ENCODE results near the gene ST6GALNAC5. TPM values are rescaled to one million over a fixed set of nuclear protein-coding genes. Genes with fewer than 3 reads are reported as not detected.
"Not testable (repeated sequence)": the region's sequence is repeated elsewhere in the genome, so short reads cannot be mapped to it uniquely, and the experiment has no call there.

Gene ST6GALNAC5
- total RNA-seq, 1 donor from 2014 or later, result not detected

DNA sequence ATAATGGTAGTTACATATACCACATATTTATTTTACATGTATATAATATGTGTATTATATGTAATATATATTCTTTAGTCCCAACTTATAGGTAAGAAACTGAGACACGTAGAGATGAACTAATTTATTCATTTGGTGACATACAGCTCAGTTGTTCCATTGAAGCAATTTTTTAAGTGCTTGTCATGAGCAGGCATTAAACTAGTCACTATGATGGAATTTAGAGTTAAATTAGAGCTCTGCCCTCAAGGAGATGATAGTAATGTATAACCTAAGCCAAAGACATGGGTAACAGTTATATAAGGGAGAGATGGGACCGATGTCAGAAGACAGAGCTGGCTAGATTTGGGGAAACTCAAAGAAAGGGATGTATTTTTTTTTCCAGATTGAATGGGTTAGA is 83.0 kb downstream of the ST6GALNAC5 start:
- no peaks in the 10 kb centered on the region for H3K36me3 Mint-ChIP-seq (ENCODE audit: low read depth)
- no peaks in the 10 kb centered on the region for H3K4me1 Mint-ChIP-seq (ENCODE audit: low read depth)
- no peak for DNase-seq (ENCODE audit: low spot score)
- intact Hi-C loops (cut with micrococcal nuclease), result no loop called here
- H3K9me3 Mint-ChIP-seq, result no peaks in the 10 kb centered on the region
- no peak overlapping the region for H3K27ac Mint-ChIP-seq
- H3K27me3 Mint-ChIP-seq (ENCODE audit: low read depth), result no peaks in the 10 kb centered on the region
- H3K4me3 Mint-ChIP-seq (ENCODE audit: low read depth), result no peak overlapping the region

DNA sequence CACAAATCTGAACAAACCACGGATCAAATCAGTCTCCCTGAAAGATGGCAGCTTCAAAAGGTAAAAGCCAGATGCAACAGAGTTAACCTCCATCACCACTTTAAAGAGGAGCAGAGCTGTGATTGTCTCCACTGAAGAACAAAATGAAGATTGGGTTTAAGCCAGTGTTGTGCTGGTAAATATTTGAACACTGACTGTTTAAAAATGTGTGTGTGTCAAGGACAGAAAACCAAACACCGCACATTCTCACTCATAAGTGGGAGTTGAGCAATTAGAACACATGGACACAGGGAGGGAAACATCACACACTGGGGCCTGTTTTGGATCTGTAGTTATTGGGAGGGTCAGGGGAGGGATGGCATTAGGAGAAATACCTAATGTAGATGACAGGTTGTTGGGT is 83.9 kb downstream of the ST6GALNAC5 start:
- no peak overlapping the region for H3K4me3 Mint-ChIP-seq (ENCODE audit: low read depth)
- H3K27me3 Mint-ChIP-seq (ENCODE audit: low read depth), result no peaks in the 10 kb centered on the region
- intact Hi-C loops (cut with micrococcal nuclease), result no loop called here
- no peaks in the 10 kb centered on the region for H3K9me3 Mint-ChIP-seq
- DNase-seq (ENCODE audit: low spot score), result no peak
- H3K27ac Mint-ChIP-seq, result no peak overlapping the region
- H3K4me1 Mint-ChIP-seq (ENCODE audit: low read depth), result no peaks in the 10 kb centered on the region
- no peaks in the 10 kb centered on the region for H3K36me3 Mint-ChIP-seq (ENCODE audit: low read depth)

DNA sequence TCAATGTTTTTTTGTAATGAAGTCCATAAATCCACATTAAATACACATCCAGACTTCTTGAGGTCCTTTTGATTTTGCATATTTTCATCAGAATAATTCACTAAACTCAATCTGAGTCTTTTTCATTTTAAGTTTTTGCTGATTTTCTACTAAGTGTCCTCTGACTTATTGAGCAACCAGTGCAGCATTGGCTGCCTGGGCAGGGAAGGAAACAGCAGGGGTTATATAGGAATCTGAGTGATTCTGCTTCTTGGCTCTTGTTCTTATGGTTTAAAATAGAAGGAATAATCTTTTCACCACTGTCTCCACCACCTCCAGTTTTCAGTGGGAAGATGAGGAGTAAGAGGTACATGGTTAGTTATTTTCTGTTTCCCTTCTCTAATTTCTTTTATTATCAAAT is 88.4 kb downstream of the ST6GALNAC5 start:
- Mint-ChIP-seq H3K4me3 (ENCODE audit: low read depth) (no peak overlapping the region), H3K9me3 (no peaks in the 10 kb centered on the region), H3K27ac (no peak overlapping the region), H3K27me3 (ENCODE audit: low read depth) (no peaks in the 10 kb centered on the region), H3K36me3 (ENCODE audit: low read depth) (no peaks in the 10 kb centered on the region), H3K4me1 (ENCODE audit: low read depth) (no peaks in the 10 kb centered on the region)
- intact Hi-C loops (cut with micrococcal nuclease), result no loop called here
- DNase-seq (ENCODE audit: low spot score), result no peak

DNA sequence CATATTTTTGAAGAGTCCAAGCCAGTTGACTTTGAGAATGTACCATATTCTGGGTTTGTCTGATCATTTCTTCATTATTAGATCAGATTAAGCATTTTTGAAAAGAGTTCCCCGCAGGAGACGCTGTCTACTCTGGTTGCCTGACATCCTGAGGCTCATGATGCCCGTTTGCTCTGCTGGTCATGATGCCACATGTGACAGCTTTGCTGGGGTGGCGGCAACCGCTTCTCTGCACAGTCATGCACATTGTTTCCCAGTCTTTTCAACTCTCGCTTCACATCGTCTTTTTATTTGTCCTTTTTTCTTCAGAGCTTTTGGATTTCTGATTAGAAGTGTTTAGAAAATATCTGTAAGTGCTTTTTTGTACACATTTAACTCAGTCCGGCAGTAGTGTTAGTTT is 90.7 kb downstream of the ST6GALNAC5 start:
- Mint-ChIP-seq H3K27me3 (ENCODE audit: low read depth) (no peaks in the 10 kb centered on the region), H3K27ac (no peak overlapping the region), H3K4me3 (ENCODE audit: low read depth) (no peak overlapping the region), H3K36me3 (ENCODE audit: low read depth) (no peaks in the 10 kb centered on the region), H3K4me1 (ENCODE audit: low read depth) (no peaks in the 10 kb centered on the region), H3K9me3 (no peaks in the 10 kb centered on the region)
- intact Hi-C loops (cut with micrococcal nuclease), result no loop called here
- DNase-seq (ENCODE audit: low spot score), result no peak

DNA sequence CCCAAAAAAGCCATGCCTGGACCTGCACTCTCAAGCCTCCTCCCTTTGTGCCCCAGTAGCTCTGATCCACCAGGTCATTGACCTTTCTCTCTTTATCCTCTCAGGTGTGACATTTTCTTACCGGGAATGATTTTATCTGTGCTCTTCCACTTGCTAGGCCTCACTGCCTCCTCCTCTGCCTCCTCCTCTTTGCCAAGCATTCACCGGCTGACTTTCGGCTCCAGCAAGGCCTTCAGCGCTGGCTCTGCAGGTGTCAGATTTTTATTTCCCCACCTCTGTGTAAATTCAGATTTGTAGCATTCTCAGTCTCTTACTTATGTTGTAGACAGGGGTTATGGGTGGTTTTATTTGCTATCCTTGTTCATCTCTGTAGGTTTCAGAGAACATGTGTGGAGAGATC is 91.5 kb downstream of the ST6GALNAC5 start:
- H3K4me3 Mint-ChIP-seq (ENCODE audit: low read depth), result no peak overlapping the region
- H3K27ac Mint-ChIP-seq, result no peak overlapping the region
- intact Hi-C loops (cut with micrococcal nuclease), result no loop called here
- no peaks in the 10 kb centered on the region for H3K4me1 Mint-ChIP-seq (ENCODE audit: low read depth)
- H3K9me3 Mint-ChIP-seq, result no peaks in the 10 kb centered on the region
- no peaks in the 10 kb centered on the region for H3K27me3 Mint-ChIP-seq (ENCODE audit: low read depth)
- H3K36me3 Mint-ChIP-seq (ENCODE audit: low read depth), result no peaks in the 10 kb centered on the region
- no peak for DNase-seq (ENCODE audit: low spot score)

DNA sequence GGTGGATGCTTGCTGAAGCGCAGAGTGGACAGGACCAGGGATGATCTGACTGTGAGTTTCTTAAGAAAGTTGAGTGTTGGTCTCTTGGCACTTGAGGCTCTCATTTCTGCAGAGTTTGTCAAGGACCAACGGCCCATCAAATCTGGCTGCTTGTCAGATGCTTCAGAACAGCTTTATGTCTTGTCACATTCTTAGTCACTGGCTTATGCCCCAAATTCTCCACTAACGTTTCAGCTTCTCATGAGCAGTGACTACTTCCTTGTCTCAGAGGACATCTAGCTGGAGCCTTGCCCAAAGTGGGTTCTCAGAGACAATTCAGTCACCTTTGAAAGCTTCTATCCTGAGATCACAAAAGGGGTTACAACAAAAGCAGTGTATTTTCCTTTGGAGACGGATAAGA is 92.3 kb downstream of the ST6GALNAC5 start:
- H3K4me3 Mint-ChIP-seq (ENCODE audit: low read depth), result no peak overlapping the region
- no peaks in the 10 kb centered on the region for H3K4me1 Mint-ChIP-seq (ENCODE audit: low read depth)
- no peaks in the 10 kb centered on the region for H3K36me3 Mint-ChIP-seq (ENCODE audit: low read depth)
- no peak for DNase-seq (ENCODE audit: low spot score)
- H3K9me3 Mint-ChIP-seq, result no peaks in the 10 kb centered on the region
- no peaks in the 10 kb centered on the region for H3K27me3 Mint-ChIP-seq (ENCODE audit: low read depth)
- H3K27ac Mint-ChIP-seq, result no peak overlapping the region
- intact Hi-C loops (cut with micrococcal nuclease), result no loop called here

DNA sequence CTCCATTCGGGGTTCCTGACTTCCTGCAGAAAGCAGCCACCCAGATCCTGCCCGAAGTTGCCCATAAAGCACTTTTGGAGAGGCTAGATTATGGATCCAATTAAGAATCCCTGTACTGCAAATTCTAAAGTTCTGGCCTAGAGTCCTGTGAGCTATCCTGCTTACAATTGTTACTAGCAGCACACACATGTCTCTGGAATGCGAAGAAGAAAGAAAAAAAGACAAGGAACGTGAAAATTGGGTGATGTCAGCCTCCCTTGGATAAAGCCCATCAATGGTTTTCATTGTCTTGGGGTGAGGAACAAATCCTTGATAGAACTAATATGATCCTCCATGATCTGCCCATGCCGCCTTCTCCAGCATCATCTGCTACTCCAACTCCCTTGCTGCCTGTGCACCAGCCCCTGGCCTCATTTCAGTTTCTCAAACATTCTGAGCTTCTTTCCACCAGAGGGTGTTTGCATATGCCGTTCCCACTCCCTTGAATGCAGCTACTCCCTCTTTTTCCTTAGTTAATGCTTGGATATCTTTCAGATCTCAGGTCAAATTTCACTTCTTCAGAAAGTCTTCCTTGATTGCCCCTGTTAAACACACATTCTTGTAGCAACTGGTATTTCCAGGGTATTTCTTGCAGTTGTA is 94.0 kb downstream of the ST6GALNAC5 start:
- intact Hi-C loops (cut with micrococcal nuclease), result no loop called here
- no peaks in the 10 kb centered on the region for H3K4me1 Mint-ChIP-seq (ENCODE audit: low read depth)
- no peak for DNase-seq (ENCODE audit: low spot score)
- H3K27ac Mint-ChIP-seq, result no peak overlapping the region
- H3K36me3 Mint-ChIP-seq (ENCODE audit: low read depth), result no peaks in the 10 kb centered on the region
- H3K9me3 Mint-ChIP-seq, result no peaks in the 10 kb centered on the region
- H3K4me3 Mint-ChIP-seq (ENCODE audit: low read depth), result no peak overlapping the region
- no peaks in the 10 kb centered on the region for H3K27me3 Mint-ChIP-seq (ENCODE audit: low read depth)

DNA sequence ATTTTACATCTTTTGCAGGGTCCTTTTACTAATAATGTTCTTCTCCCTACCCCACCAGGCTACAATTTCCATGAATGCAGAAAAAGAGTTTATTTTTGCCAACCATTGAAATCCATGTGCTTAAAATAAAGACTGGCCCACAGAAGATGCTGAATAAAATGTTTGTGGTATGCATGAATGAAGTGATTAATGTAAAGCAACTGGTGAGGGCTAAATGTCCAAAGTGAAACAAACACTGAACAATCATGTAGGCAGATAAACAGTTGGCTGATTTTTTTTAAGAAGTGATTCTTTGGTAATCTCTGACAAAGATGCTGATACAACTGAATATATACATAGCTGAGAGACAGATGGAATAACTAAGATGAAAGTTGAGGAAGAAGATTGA is 94.5 kb downstream of the ST6GALNAC5 start:
- intact Hi-C loops (cut with micrococcal nuclease), result no loop called here
- Mint-ChIP-seq H3K9me3 (no peaks in the 10 kb centered on the region), H3K36me3 (ENCODE audit: low read depth) (no peaks in the 10 kb centered on the region), H3K27me3 (ENCODE audit: low read depth) (no peaks in the 10 kb centered on the region), H3K4me3 (ENCODE audit: low read depth) (no peak overlapping the region), H3K4me1 (ENCODE audit: low read depth) (no peaks in the 10 kb centered on the region), H3K27ac (no peak overlapping the region)
- DNase-seq (ENCODE audit: low spot score), result no peak

DNA sequence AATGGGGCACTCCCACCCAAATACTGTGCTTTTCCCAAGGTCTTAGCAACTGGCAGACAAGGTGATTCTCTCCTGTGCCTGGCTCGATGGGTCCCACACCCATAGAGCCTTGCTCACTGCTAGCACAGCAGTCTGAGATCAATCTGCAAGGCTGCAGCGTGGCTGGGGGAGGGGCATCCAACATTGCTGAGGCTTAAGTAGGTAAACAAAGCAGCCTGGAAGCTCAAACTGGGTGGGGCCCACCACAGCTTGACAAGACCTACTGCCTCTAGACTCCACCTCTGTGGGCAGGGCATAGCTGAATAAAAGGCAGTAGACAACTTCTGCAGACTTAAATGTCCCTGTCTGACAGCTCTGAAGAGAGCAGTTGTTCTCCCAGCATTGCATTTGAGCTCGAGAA is 114.0 kb downstream of the ST6GALNAC5 start:
- H3K27ac Mint-ChIP-seq; H3K4me1 Mint-ChIP-seq (ENCODE audit: low read depth); H3K36me3 Mint-ChIP-seq (ENCODE audit: low read depth); intact Hi-C loops (cut with micrococcal nuclease); H3K4me3 Mint-ChIP-seq (ENCODE audit: low read depth); H3K27me3 Mint-ChIP-seq (ENCODE audit: low read depth); DNase-seq (ENCODE audit: low spot score); H3K9me3 Mint-ChIP-seq: not testable (repeated sequence)

DNA sequence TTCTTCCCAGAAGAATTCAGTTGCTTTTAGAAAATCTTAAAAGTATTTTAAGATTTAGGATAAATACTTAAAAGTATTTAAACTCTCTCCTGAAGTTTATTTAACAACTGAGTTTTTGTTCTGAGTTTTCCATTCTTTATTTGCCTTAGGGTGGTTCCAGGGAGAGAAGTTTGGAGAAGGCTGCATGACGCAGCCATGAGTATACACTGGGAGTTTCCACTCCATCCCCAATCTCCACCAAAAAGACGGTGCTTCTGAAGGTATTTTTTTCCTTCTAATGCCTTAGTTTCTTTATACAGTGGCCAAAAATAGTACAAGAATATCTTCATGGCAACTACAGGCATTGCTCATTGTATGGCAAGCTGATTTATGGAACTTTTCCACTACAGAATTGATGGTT is 122.7 kb downstream of the ST6GALNAC5 start:
- Mint-ChIP-seq H3K9me3 (no peaks in the 10 kb centered on the region), H3K27ac (no peak overlapping the region), H3K36me3 (ENCODE audit: low read depth) (no peaks in the 10 kb centered on the region), H3K4me1 (ENCODE audit: low read depth) (no peaks in the 10 kb centered on the region), H3K27me3 (ENCODE audit: low read depth) (no peaks in the 10 kb centered on the region), H3K4me3 (ENCODE audit: low read depth) (no peak overlapping the region)
- intact Hi-C loops (cut with micrococcal nuclease), result no loop called here
- no peak for DNase-seq (ENCODE audit: low spot score)

DNA sequence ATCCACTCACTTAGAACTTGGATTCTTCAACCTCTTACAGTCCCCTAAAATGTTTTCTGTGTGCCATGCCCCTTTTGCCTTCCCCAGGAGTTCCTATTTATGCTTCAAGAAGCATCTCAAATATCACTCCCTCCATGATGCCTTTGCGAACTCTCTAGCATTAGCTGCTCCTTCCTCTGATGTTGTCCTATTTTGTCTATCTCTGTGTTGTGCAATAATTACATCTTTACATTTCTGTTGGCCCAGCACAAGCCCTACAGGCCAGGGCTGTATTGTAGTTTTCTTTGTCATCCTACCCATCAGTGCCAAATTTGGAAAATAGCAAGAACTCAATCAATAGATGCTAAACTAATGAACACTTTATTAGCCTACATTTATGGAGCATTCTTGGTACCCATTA is 125.8 kb downstream of the ST6GALNAC5 start:
- no peak overlapping the region for H3K27ac Mint-ChIP-seq
- intact Hi-C loops (cut with micrococcal nuclease), result no loop called here

DNA sequence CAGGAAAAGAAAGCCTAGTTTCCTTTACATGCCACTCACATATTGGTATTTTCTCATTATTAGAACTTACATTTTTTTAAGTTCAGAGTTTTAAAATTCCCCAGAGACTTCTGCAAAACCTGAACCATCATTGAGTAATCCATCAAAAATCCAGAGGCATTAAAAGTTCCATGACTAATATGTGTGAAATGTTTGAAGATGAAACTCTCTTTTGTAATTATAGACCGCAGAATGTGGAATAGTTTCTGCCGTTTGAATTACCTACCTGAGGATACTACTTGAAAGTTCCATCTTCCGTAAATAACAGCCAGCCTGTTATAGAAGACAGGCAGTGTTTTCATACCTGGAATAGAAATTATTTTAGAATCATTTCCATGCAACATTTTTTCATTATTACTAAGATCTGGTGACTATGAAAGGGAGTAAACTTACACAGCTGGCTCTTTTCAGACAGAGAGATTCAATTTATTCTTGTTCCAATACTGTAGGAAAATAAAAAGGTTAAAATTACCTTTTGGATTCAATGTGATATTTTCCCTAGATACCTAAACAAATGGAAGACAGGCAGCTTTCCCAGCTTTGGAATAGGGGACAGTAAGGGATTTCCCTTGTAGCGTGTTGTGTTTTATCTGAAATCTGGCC is 131.4 kb downstream of the ST6GALNAC5 start:
- H3K27me3 Mint-ChIP-seq (ENCODE audit: low read depth), result no peaks in the 10 kb centered on the region
- no peaks in the 10 kb centered on the region for H3K4me1 Mint-ChIP-seq (ENCODE audit: low read depth)
- no peak overlapping the region for H3K4me3 Mint-ChIP-seq (ENCODE audit: low read depth)
- H3K9me3 Mint-ChIP-seq, result no peaks in the 10 kb centered on the region
- no peak overlapping the region for H3K27ac Mint-ChIP-seq
- intact Hi-C loops (cut with micrococcal nuclease), result no loop called here
- DNase-seq (ENCODE audit: low spot score), result no peak
- H3K36me3 Mint-ChIP-seq (ENCODE audit: low read depth), result no peaks in the 10 kb centered on the region

More for the DNA sequence above, 125.8 kb downstream of the ST6GALNAC5 start:
- no peak overlapping the region for H3K4me3 Mint-ChIP-seq (ENCODE audit: low read depth)
- H3K36me3 Mint-ChIP-seq (ENCODE audit: low read depth), result no peaks in the 10 kb centered on the region
- no peaks in the 10 kb centered on the region for H3K9me3 Mint-ChIP-seq
- no peak for DNase-seq (ENCODE audit: low spot score)
- no peaks in the 10 kb centered on the region for H3K4me1 Mint-ChIP-seq (ENCODE audit: low read depth)
- H3K27me3 Mint-ChIP-seq (ENCODE audit: low read depth), result no peaks in the 10 kb centered on the region

DNA sequence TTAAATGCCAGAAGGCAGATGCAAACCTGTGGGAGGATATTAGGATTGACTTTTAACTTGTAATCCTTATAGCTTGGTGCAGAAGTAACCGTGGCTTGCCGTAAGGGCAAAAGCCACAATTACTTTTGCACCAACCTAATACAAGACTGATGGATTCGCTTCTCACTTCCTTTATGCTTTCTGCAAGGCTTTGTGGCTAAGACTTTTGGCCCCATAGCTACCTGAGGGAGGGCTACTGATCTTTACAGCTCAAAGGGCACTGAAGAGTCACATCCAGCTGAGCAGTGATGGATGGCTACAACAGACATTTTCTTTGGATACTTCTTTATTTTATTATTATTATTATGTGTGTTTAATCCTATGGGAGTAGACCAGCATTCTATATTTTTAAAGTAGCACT is 140.4 kb downstream of the ST6GALNAC5 start:
- Mint-ChIP-seq H3K4me3 (ENCODE audit: low read depth) (no peak overlapping the region), H3K27ac (no peak overlapping the region), H3K4me1 (ENCODE audit: low read depth) (no peaks in the 10 kb centered on the region), H3K9me3 (peaks cover 4% of the 10 kb centered on the region), H3K36me3 (ENCODE audit: low read depth) (no peaks in the 10 kb centered on the region), H3K27me3 (ENCODE audit: low read depth) (no peaks in the 10 kb centered on the region)
- intact Hi-C loops (cut with micrococcal nuclease), result no loop called here
- no peak for DNase-seq (ENCODE audit: low spot score)

DNA sequence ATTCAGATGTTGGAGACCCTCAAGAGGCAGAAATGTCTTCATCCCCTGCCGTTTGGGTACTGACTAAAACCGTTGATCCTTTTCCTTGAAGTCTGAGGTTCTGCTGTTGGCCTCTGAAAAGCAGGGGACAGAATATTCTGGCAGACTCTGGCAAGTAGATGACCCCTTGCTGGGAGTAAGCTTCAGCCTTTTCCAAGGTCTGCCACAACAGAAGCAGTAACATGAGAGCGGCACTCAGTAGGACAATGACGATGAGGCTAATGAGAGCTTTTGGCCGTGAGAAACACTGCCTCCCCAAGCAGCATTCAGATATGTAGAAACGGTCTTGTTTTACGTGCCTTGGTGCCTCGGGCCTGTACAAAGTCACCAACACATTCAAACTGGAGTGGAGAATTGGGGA is 143.7 kb downstream of the ST6GALNAC5 start:
- H3K4me3 Mint-ChIP-seq (ENCODE audit: low read depth), result no peak overlapping the region
- H3K36me3 Mint-ChIP-seq (ENCODE audit: low read depth), result no peaks in the 10 kb centered on the region
- H3K27ac Mint-ChIP-seq, result no peak overlapping the region
- intact Hi-C loops (cut with micrococcal nuclease), result no loop called here
- H3K4me1 Mint-ChIP-seq (ENCODE audit: low read depth), result no peaks in the 10 kb centered on the region
- DNase-seq (ENCODE audit: low spot score), result no peak
- no peaks in the 10 kb centered on the region for H3K9me3 Mint-ChIP-seq
- no peaks in the 10 kb centered on the region for H3K27me3 Mint-ChIP-seq (ENCODE audit: low read depth)

All from activated T-helper 2 cell treated with anti-CD3 and anti-CD28 coated beads, Interferon-gamma antibody, Interleukin-2, Interleukin-4, amounts not matched to agents 10 μg/mL and 5 μg/mL and 100 μg/mL, durations not matched to agents 14 hours and 24 hours and 36 hours (primary cell).